Measurements from ENCODE around the gene FBXO47. TPM values are rescaled to one million over a fixed set of nuclear protein-coding genes. Genes with fewer than 3 reads are reported as not detected.
"Not testable (repeated sequence)": the region's sequence is repeated elsewhere in the genome, so short reads cannot be mapped to it uniquely, and the experiment has no call there.

FBXO47 gene
- total and polyA plus RNA-seq, 4 donors: not detected

- no peaks in the 10 kb centered on the region for H3K36me3 ChIP-seq (ENCODE audit: control insufficient read depth in 4 of 4, insufficient read depth in 4 of 4, low read length in 4 of 4)
- no peak overlapping the region for H3K27ac ChIP-seq (ENCODE audit: low read depth in 1 of 2, low read length in 1 of 2)
- no peak overlapping the region for H3K9ac ChIP-seq (ENCODE audit: insufficient read depth in 1 of 2, low read length in 2 of 2)
- peak in 1 of 3 donors; percentile 14 for DNase-seq
- ATAC-seq (ENCODE audit: insufficient read depth, low FRiP score): no peak
- no peak for TF ChIP-seq CTCF (IDR thresholded peaks at IDR 0.05; ENCODE audit: control extremely low read depth, extremely low read depth)
- no peaks in the 10 kb centered on the region for H3K27me3 ChIP-seq (ENCODE audit: control insufficient read depth in 3 of 3, insufficient read depth in 3 of 3, low read length in 2 of 3)
- H3K4me1 ChIP-seq (ENCODE audit: control insufficient read depth in 5 of 5, insufficient read depth in 5 of 5, low read length in 5 of 5): no peaks in the 10 kb centered on the region
- no peak overlapping the region for H3K4me3 ChIP-seq
- H3K9me3 ChIP-seq (ENCODE audit: control insufficient read depth in 4 of 4, insufficient read depth in 3 of 4, low read length in 3 of 4): no peaks in the 10 kb centered on the region
These were observed 8.4 kb downstream of the FBXO47 start for GRCh38 chr17:38958756-38959155.

DNA sequence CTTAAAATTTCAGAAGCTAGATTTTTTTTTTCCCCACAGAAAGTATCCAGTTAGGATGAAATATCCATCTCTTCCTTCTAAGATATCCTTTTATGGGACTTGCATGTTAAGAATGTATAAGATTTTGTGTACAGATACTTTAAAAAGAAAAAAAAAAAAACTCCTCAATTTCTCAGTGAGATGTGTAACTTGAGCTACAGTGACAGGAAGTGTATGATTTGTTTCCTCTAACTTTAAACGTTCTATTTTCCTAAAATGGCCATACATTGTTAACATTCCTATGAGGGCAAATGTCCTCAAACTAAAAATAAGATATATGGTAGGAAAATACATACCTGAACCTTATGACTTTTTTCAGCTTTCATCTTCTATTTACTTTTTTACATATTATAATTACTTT is 8.9 kb downstream of the FBXO47 start:
- ATAC-seq (ENCODE audit: insufficient read depth, low FRiP score) (no peak), DNase-seq (peak in 1 of 3 donors; percentile 16)
- H3K36me3 ChIP-seq (ENCODE audit: control insufficient read depth in 4 of 4, insufficient read depth in 4 of 4, low read length in 4 of 4): no peaks in the 10 kb centered on the region
- no peaks in the 10 kb centered on the region for H3K27me3 ChIP-seq (ENCODE audit: control insufficient read depth in 3 of 3, insufficient read depth in 3 of 3, low read length in 2 of 3)
- no peak overlapping the region for H3K4me3 ChIP-seq
- H3K27ac ChIP-seq (ENCODE audit: low read depth in 1 of 2, low read length in 1 of 2): no peak overlapping the region
- H3K4me1 ChIP-seq (ENCODE audit: control insufficient read depth in 5 of 5, insufficient read depth in 5 of 5, low read length in 5 of 5): no peaks in the 10 kb centered on the region
- TF ChIP-seq CTCF (IDR thresholded peaks at IDR 0.05; ENCODE audit: control extremely low read depth, extremely low read depth): no peak
- 0% methylated on average over 1 of the region's 1 CpG for WGBS, 2 donors
- H3K9me3 ChIP-seq (ENCODE audit: control insufficient read depth in 4 of 4, insufficient read depth in 3 of 4, low read length in 3 of 4): no peaks in the 10 kb centered on the region
- no peak overlapping the region for H3K9ac ChIP-seq (ENCODE audit: insufficient read depth in 1 of 2, low read length in 2 of 2)

DNA sequence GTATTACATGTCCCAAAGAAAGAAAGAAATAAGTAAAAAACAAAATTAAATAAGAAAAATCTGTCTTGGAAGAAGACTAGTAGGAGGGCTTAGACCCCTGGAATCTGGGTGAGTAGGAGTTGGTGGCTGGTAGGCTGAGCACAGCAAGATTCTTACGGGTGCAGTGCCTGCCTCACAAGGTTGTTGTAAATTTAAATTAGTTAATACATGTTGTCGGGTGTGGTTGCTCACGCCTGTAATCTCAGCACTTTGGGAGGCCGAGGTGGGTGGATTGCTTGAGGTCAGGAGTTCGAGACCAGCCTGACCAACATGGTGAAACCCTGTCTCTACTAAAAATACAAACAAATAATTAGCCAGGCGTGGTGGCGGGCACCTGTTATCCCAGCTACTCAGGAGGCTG is 13.4 kb downstream of the FBXO47 start:
- not testable (repeated sequence) for H3K27ac ChIP-seq (ENCODE audit: low read depth in 1 of 2, low read length in 1 of 2); H3K27me3 ChIP-seq (ENCODE audit: control insufficient read depth in 3 of 3, insufficient read depth in 3 of 3, low read length in 2 of 3); H3K36me3 ChIP-seq (ENCODE audit: control insufficient read depth in 4 of 4, insufficient read depth in 4 of 4, low read length in 4 of 4); H3K9me3 ChIP-seq (ENCODE audit: control insufficient read depth in 4 of 4, insufficient read depth in 3 of 4, low read length in 3 of 4); H3K4me3 ChIP-seq; H3K9ac ChIP-seq (ENCODE audit: insufficient read depth in 1 of 2, low read length in 2 of 2); H3K4me1 ChIP-seq (ENCODE audit: control insufficient read depth in 5 of 5, insufficient read depth in 5 of 5, low read length in 5 of 5); DNase-seq; ATAC-seq (ENCODE audit: insufficient read depth, low FRiP score)
- WGBS, 2 donors: 92 to 96% methylated on average over 7 of the region's 7 CpGs

DNA sequence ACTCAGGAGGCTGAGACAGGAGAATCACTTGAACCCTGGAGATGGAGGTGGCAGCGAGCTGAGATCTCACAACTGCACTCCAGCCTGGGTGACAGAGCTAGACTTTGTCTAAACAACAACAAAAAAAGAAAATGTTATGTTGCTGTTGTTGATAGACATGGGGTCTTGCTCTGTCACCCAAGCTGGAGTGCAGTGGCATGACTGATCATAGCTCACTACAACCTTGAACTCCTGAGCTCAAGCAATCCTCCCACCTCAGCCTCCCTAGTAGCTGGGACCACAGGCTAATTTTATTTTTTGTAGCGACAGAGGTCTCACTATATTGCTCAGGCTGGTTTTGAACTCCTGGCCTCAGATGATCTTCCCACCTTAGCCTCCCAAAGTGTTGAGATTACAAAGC is 20.0 kb downstream of the FBXO47 start:
- Histone ChIP-seq H3K4me3 (no peak overlapping the region), H3K9ac (ENCODE audit: insufficient read depth in 1 of 2, low read length in 2 of 2) (no peak overlapping the region), H3K9me3 (ENCODE audit: control insufficient read depth in 4 of 4, insufficient read depth in 3 of 4, low read length in 3 of 4) (no peaks in the 10 kb centered on the region), H3K4me1 (ENCODE audit: control insufficient read depth in 5 of 5, insufficient read depth in 5 of 5, low read length in 5 of 5) (no peaks in the 10 kb centered on the region), H3K36me3 (ENCODE audit: control insufficient read depth in 4 of 4, insufficient read depth in 4 of 4, low read length in 4 of 4) (no peaks in the 10 kb centered on the region), H3K27ac (ENCODE audit: low read depth in 1 of 2, low read length in 1 of 2) (no peak overlapping the region), H3K27me3 (ENCODE audit: control insufficient read depth in 3 of 3, insufficient read depth in 3 of 3, low read length in 2 of 3) (no peaks in the 10 kb centered on the region)
- ATAC-seq (ENCODE audit: insufficient read depth, low FRiP score) (no peak), DNase-seq (no peak)
- TF ChIP-seq CTCF (IDR thresholded peaks at IDR 0.05; ENCODE audit: control extremely low read depth, extremely low read depth): no peak
- WGBS, 2 donors: 88 to 93% methylated on average over 2 of the region's 2 CpGs
